Activated CD4-positive, alpha-beta T cell treated with anti-CD3 and anti-CD28 coated beads, Interleukin-2, amount 10 ng/mL, durations not matched to agents 7 days and 5 days (primary cell): Measurements from ENCODE around the gene C1orf56. TPM values are rescaled to one million over a fixed set of nuclear protein-coding genes. Genes with fewer than 3 reads are reported as not detected.
A peak's percentile ranks its signal among the peaks of the same experiment; 100 is the strongest.

ENCODE experiments used
- CTCF ChIA-PET: fragments of 350-600 bp; sonication (Branson Sonifier 250); formaldehyde crosslinking; loops from one replicate; lab custom pipeline; 2021; ENCODE audit warnings: antibody characterized with exemption; lab: Charles Lee
- POLR2A ChIA-PET: fragments of 350-600 bp; sonication (Branson Sonifier 250); formaldehyde crosslinking; loops from one replicate; lab custom pipeline; 2021; ENCODE audit warnings: antibody characterized with exemption; lab: Charles Lee
- DNase-seq: peaks from one replicate; pipeline ENCODE4 v3.0.0-alpha.2; 2020
- H3K27ac Mint-ChIP-seq: one replicate; pipeline ENCODE4 v1.8.0; 2021; ENCODE audit warnings: mild to moderate bottlenecking, moderate library complexity, mixed read lengths
- H3K27me3 Mint-ChIP-seq: one replicate; pipeline ENCODE4 v1.8.0; 2021; ENCODE audit warnings: mixed read lengths
- H3K36me3 Mint-ChIP-seq: one replicate; pipeline ENCODE4 v1.8.0; 2021; ENCODE audit warnings: low read depth, mixed read lengths
- H3K4me1 Mint-ChIP-seq: one replicate; pipeline ENCODE4 v1.8.0; 2021; ENCODE audit warnings: mixed read lengths
- H3K4me3 Mint-ChIP-seq: one replicate; pipeline ENCODE4 v1.8.0; 2021; ENCODE audit warnings: mild to moderate bottlenecking, moderate library complexity, mixed read lengths
- H3K9me3 Mint-ChIP-seq: one replicate; pipeline ENCODE4 v1.8.0; 2021; ENCODE audit warnings: mixed read lengths
- total RNA-seq, 2 experiments: library from RNA; stranded (reverse); gene quantifications; one replicate each; pipeline ENCODE4 v1.2.3, GENCODE V29; 2021

Gene C1orf56
- total RNA-seq, 2 experiments from 2014 or later: 0.62 to 1.3 TPM

DNA sequence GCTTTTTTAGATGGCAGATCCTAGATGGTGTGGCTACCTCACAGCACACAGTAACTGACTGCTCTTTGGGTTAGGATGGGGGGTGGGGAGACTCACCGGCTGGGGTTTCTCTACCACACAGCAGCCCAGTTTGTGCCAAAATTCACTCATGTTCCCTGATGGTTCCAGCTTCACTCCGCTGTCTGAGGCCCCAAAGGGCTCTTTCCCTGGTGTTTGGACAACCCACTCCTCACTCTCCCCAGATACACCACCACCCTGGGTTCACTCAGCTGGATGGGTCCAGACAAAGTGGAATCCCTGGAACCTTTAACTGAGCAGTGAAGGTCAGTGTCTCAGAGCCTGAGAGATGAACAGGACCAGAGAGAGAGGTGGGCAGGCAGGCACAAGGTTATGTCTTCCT, 8.0 kb downstream of the C1orf56 start:
- H3K4me1 Mint-ChIP-seq: peaks cover 63% of the 10 kb centered on the region
- POLR2A ChIA-PET: no interaction called here
- no peaks in the 10 kb centered on the region for H3K9me3 Mint-ChIP-seq
- CTCF ChIA-PET: interaction anchor here (0.6 to 1.5 kb wide), 5 partner anchors 12 to 284 kb away, joined by 3 to 8 read pairs (median 5); partner anchors contain the start of gene GABPB2
- DNase-seq: no peak
- peak overlapping the region; percentile 99 for H3K4me3 Mint-ChIP-seq
- no peaks in the 10 kb centered on the region for H3K27me3 Mint-ChIP-seq
- peaks cover 77% of the 10 kb centered on the region for H3K36me3 Mint-ChIP-seq
- H3K27ac Mint-ChIP-seq: peak overlapping the region; percentile 96

DNA sequence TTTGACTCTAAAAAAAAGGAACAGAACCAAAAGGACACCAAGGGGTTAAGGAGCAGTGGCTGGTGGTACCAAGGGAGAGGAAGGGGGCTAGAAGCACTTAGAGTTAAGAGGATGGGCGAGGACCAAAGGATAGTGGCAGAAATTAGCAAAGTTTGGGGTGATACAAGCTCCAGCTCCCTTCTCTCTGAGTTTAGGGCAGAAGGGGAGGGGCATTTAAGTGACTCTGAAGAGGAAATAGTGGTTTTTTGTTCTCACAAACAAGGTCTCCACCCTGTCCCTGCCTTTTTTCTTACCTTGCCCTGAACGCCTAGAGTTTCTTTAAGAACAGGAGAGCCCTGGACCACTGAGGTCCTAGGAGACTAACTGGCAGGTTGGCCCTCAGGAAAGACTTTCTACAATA, 8.6 kb downstream of the C1orf56 start:
- peaks cover 65% of the 10 kb centered on the region for H3K4me1 Mint-ChIP-seq
- peak; percentile 66 for DNase-seq
- peak overlapping the region; percentile 96 for H3K27ac Mint-ChIP-seq
- no peaks in the 10 kb centered on the region for H3K27me3 Mint-ChIP-seq
- H3K36me3 Mint-ChIP-seq: peaks cover 74% of the 10 kb centered on the region
- peak overlapping the region; percentile 99 for H3K4me3 Mint-ChIP-seq
- ChIA-PET POLR2A (no interaction called here), CTCF (interaction anchor here (0.6 to 2.4 kb wide), 5 partner anchors 7 to 283 kb away, joined by 3 to 14 read pairs (median 8); partner anchors contain the start of gene GABPB2)
- H3K9me3 Mint-ChIP-seq: no peaks in the 10 kb centered on the region

DNA sequence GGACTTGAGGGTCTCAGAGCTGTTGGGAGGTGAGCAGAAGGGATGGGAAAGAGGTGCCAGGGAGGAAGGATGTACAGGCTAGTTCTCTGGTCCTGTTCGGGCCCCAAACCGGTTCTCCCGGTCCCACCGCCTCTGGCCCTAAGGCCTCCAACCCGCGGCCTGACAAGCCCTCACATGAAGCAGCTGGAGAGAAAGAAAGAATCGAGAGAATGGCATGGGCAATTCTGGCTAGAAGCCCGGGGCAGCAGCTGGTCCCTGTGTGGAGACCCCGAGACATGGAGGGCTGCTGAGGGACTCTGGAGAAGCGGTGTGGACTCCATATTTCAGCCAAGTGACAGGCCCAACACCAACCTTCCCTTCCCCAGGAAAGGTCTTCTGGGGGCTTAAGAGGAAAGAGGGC, 11.1 kb downstream of the C1orf56 start:
- Mint-ChIP-seq H3K9me3 (no peaks in the 10 kb centered on the region), H3K27ac (peak overlapping the region; percentile 96), H3K4me3 (peak overlapping the region; percentile 99), H3K36me3 (peaks cover 51% of the 10 kb centered on the region), H3K4me1 (peaks cover 59% of the 10 kb centered on the region), H3K27me3 (no peaks in the 10 kb centered on the region)
- peak; percentile 19 for DNase-seq
- ChIA-PET POLR2A (no interaction called here), CTCF (interaction anchor here (0.6 to 2.7 kb wide), 16 partner anchors 9 to 497 kb away, joined by 3 to 13 read pairs (median 3); partner anchors contain the start of genes C1orf56, GABPB2, MINDY1 and TNFAIP8L2)

DNA sequence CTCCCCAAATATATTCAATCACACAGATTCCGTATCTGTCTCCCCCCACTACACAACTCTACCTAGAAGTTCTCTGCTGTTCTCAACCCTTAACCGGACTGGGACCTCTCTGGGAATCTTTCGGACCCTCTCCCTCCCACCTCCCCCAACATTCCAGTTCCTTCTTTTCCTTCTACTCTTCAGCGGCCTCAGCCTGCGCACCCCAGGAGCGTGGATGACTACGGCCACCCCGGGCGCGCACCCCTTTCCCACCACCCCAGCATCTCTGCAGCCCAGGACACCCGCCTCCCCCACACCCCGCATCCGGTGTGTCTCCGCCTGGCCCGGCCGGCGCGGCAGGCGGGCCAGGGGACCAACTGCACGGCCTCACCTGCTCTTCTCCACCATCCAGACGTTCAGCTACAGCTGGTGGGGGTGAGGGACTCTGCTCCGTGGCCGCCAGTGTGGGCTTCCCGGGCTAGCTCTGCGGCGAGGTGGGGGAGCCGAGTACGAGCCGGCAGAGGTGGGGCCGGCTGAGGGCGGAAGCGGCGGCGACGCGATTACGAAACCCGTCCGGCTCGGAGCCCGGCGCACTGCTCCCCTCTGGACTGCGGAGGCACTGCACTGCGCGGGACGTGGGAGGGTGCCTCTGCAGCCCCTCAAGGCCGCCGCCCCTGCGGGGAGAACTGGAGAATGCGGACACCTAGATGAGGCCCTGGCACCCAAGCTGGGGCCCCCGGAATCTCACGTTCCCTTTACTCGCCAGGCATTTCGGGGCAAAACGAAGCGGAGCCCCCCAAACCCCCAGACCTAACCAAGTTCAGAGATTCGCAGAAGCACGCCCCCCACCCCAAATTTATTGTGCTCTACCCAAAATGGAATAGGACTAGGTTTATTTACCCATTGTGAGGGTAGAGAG, 11.8 kb downstream of the C1orf56 start, which contains the start of gene CDC42SE1:
Gene CDC42SE1, minus strand, starts transcription at position 514 of the 898 bp plus-strand sequence. CDS start 3,892 bp downstream, outside the sequence.
- CTCF ChIA-PET: interaction anchor here (0.6 to 2.7 kb wide), 14 partner anchors 9 to 497 kb away, joined by 3 to 13 read pairs (median 4); partner anchors contain the start of genes C1orf56, GABPB2, MINDY1 and TNFAIP8L2
- no peaks in the 10 kb centered on the region for H3K27me3 Mint-ChIP-seq
- peaks cover 56% of the 10 kb centered on the region for H3K4me1 Mint-ChIP-seq
- DNase-seq: peak; percentile 85
- POLR2A ChIA-PET: no interaction called here
- peak within 1 kb of the TSS; percentile 99 for H3K4me3 Mint-ChIP-seq
- peak within 1 kb of the TSS; percentile 96 for H3K27ac Mint-ChIP-seq
- no peaks in the 10 kb centered on the region for H3K9me3 Mint-ChIP-seq
- H3K36me3 Mint-ChIP-seq: peaks cover 47% of the 10 kb centered on the region

DNA sequence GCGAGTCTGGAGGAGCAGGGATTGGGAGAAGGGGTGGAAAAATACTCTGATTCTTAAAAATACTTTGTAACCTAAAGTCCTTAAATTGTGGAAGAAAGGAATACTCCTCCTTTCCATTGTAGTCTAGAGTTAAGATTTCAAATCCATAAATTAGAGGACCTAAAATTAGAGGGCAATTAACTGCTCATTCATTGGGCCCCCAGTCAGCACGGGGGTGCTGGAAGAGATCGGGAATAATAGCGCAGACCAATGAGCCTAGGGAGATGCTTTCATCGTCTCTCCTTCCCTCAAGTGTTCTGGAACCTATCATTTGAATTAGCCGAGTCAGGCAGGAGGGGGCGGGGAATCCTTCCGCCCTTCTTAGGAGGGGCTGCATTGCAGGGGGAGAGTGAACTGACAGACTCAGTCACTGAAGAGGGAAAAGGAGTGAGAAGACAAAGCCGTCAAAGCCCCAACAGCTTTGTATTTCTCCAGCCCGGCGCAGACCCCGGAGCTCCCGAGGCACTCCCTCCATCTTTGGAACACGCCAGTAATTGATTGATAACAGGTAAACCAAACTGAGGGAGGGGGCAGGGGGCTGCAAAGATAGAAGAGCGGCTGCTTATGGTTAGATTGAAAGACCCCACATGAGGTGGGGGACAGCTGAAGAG, 12.6 kb downstream of the C1orf56 start, which contains the start of gene MLLT11:
Gene MLLT11, plus strand, starts transcription at position 391 of the 650 bp plus-strand sequence. CDS start 6,828 bp downstream, outside the sequence.
- DNase-seq: no peak
- Mint-ChIP-seq H3K9me3 (no peaks in the 10 kb centered on the region), H3K27me3 (no peaks in the 10 kb centered on the region), H3K4me1 (peaks cover 51% of the 10 kb centered on the region), H3K4me3 (peak within 1 kb of the TSS; percentile 99), H3K27ac (peak within 1 kb of the TSS; percentile 96), H3K36me3 (peaks cover 39% of the 10 kb centered on the region)
- CTCF ChIA-PET: interaction anchor here (0.6 to 2.9 kb wide), 10 partner anchors 10 to 54 kb away, joined by 3 to 15 read pairs (median 3); partner anchors contain the start of genes C1orf56, GABPB2 and MINDY1
- POLR2A ChIA-PET: no interaction called here

DNA sequence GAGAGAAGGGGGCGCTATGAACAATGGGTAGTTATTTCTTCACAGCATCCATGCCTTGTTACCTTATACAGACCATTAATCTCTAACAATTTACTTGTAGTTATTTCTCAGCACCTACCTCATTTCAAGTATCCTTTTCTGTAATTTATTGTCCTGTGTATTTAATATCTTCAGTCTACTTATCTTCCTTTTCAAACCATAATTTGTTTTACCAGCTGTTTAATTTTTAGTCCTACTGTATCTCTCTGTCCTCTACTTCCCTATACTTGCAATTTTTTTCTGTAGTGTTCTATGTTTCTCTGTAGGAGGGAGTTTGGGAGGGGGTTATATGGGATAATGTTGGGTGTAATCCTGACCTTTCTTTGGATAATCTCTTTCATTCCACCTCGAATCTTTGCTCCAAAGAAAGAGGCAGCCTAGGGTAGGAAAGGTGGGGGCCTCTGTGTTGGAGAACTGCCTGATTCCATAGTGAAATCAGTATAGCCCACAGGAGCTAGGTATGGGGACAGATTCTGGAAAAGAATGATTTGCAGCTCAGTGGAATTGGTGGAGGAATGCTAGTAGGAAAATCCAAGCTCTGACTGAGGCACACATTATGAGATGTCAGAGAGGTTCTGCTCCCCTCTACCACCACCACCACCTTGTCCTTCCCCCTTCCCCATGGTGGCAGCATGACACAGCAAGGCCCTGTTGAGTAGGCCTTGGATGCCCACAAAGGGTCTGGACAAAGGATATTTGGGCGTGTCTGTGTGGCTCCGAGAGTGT, 13.3 kb downstream of the C1orf56 start:
- H3K36me3 Mint-ChIP-seq: peaks cover 33% of the 10 kb centered on the region
- peak overlapping the region; percentile 99 for H3K4me3 Mint-ChIP-seq
- ChIA-PET CTCF (interaction anchor here (0.6 to 2.9 kb wide), 5 partner anchors 9 to 39 kb away, joined by 3 to 15 read pairs (median 3); partner anchors contain the start of genes C1orf56 and GABPB2), POLR2A (no interaction called here)
- H3K4me1 Mint-ChIP-seq: peaks cover 44% of the 10 kb centered on the region
- no peaks in the 10 kb centered on the region for H3K27me3 Mint-ChIP-seq
- H3K9me3 Mint-ChIP-seq: no peaks in the 10 kb centered on the region
- DNase-seq: no peak
- H3K27ac Mint-ChIP-seq: peak overlapping the region; percentile 96

DNA sequence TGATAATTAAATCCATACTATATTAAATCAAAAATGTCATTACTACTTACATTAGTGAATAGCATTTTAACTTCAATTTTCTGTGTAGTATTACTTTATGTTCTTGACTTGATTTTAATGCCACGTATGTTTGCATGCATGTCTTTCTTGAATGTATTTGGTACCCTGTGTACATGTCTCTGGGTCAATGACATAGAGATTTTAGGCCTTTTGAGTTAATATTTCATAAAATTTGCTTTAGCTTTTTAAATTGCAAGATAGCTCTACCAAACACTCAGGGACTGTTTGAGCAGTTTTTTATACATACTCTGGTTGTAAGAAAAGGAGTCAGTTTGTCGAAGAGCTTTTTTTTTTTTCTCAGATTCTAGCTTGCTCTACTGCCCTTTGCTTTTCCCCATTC, 14.2 kb downstream of the C1orf56 start:
- H3K4me1 Mint-ChIP-seq: peaks cover 35% of the 10 kb centered on the region
- H3K9me3 Mint-ChIP-seq: no peaks in the 10 kb centered on the region
- POLR2A ChIA-PET: no interaction called here
- no peak overlapping the region for H3K4me3 Mint-ChIP-seq
- CTCF ChIA-PET: interaction anchor here (1.5 to 2.9 kb wide), 4 partner anchors 9 to 190 kb away, joined by 3 to 15 read pairs (median 10); partner anchors contain the start of gene GABPB2
- H3K27ac Mint-ChIP-seq: no peak overlapping the region
- peaks cover 27% of the 10 kb centered on the region for H3K36me3 Mint-ChIP-seq
- H3K27me3 Mint-ChIP-seq: no peaks in the 10 kb centered on the region
- DNase-seq: no peak

DNA sequence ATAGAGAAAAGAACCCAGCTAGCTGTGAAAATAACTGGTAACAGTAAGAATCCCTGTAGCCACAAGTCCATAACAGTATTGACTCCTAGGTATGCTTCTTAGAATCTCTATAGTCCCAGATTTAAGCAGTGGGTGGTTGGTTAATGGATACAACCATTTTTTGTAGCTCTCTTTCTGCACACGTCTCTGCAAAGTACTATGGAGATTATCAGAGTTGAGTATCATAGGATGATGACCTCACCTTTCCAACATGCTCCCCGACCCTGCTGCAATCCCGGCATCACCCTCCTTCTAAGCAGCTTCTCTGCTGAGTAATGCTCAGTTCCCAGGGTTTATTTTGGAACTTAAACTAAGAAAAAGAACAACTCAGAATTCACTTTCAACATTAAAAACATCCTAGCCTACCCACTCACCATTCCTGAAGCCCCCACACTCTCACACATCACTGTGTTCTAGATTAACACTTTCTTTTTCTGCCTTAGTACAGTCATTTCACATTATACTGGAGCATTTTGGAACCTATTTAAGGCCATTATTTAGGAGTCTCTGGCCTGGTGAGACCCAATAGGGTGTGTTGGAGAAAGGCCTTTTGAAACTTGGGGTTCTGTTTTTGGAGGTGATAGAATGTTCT, 15.3 kb downstream of the C1orf56 start:
- no peak overlapping the region for H3K27ac Mint-ChIP-seq

DNA sequence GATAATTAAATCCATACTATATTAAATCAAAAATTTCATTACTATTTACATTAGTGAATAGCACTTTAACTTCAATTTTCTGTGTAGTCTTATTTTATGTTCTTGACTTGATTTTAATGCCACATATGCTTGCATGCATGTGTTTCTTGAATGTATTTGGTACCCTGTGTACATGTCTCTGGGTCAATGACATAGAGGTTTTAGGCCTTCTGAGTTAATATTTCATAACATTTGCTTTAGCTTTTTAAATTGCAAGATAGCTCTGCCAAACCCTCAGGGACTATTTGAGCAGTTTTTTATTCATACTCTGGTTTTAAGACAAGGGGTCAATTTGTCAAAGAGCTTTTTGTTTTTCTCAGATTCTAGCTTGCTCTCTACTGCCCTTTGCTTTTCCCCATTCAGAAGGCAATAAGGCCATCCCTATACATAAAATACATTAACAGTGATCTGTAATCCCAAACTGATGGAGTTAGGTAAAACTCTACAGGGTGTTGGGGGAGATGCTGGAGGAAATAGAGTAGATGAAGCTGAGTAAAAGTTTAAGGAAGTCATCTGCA, 17.6 kb downstream of the C1orf56 start:
- no peak overlapping the region for H3K27ac Mint-ChIP-seq
- no peaks in the 10 kb centered on the region for H3K9me3 Mint-ChIP-seq
- POLR2A ChIA-PET: no interaction called here
- H3K4me1 Mint-ChIP-seq: peaks cover 37% of the 10 kb centered on the region
- H3K36me3 Mint-ChIP-seq: peaks cover 4% of the 10 kb centered on the region
- CTCF ChIA-PET: interaction anchor here (1.0 kb wide), 4 partner anchors 18 to 102 kb away, joined by 3 to 5 read pairs (median 4); partner anchors contain the start of genes C1orf56 and MINDY1
- no peak overlapping the region for H3K4me3 Mint-ChIP-seq
- DNase-seq: no peak
- H3K27me3 Mint-ChIP-seq: no peaks in the 10 kb centered on the region

More for the DNA sequence above, 15.3 kb downstream of the C1orf56 start:
- H3K36me3 Mint-ChIP-seq: peaks cover 16% of the 10 kb centered on the region
- H3K4me1 Mint-ChIP-seq: peaks cover 32% of the 10 kb centered on the region
- H3K9me3 Mint-ChIP-seq: no peaks in the 10 kb centered on the region
- no peaks in the 10 kb centered on the region for H3K27me3 Mint-ChIP-seq
- no peak overlapping the region for H3K4me3 Mint-ChIP-seq
- DNase-seq: no peak
- POLR2A ChIA-PET: interaction anchor here (0.6 kb wide), 1 partner anchor 13 kb away, joined by 3 read pairs; no protein-coding TSS in a partner anchor
- CTCF ChIA-PET: interaction anchor here (1.5 to 2.9 kb wide), 4 partner anchors 8 to 189 kb away, joined by 3 to 15 read pairs (median 6); partner anchors contain the start of gene GABPB2

DNA sequence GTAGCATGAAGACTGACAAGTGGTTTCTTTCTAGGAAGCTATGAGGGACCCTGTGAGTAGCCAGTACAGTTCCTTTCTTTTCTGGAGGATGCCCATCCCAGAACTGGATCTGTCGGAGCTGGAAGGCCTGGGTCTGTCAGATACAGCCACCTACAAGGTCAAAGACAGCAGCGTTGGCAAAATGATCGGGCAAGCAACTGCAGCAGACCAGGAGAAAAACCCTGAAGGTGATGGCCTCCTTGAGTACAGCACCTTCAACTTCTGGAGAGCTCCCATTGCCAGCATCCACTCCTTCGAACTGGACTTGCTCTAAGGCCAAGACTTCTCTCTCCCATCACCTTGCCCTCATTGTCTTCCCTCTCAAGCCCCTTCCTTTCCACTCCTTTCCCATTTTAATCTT, 19.6 kb downstream of the C1orf56 start:
- POLR2A ChIA-PET: no interaction called here
- Mint-ChIP-seq H3K27ac (no peak overlapping the region), H3K9me3 (no peaks in the 10 kb centered on the region), H3K36me3 (peaks cover 6% of the 10 kb centered on the region), H3K27me3 (no peaks in the 10 kb centered on the region), H3K4me3 (no peak overlapping the region), H3K4me1 (peaks cover 26% of the 10 kb centered on the region)
- no peak for DNase-seq
- CTCF ChIA-PET: interaction anchor here (0.6 to 1.9 kb wide), 2 partner anchors 8 to 221 kb away, joined by 3 to 10 read pairs; partner anchors contain the start of gene CDC42SE1

DNA sequence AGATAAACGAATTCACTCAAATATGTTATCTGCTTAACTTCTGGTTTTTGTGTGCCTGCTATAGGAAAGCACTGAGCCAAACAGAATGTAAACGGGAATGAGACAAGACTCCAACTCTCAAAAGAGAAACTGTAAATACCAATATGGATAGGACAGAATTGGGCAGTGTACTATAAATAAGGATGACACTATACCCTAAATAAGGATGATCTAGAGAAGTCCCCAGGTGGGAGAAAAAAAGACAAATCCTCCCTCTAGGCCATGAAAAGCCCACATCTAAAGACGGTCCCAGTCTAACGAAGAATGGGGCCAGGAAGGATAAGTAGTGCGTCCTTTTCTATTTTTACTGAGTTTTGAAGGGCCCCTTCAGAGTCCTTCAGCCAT, 21.5 kb downstream of the C1orf56 start:
- Mint-ChIP-seq H3K27ac (peak overlapping the region; percentile 99), H3K4me1 (peaks cover 29% of the 10 kb centered on the region), H3K9me3 (no peaks in the 10 kb centered on the region), H3K4me3 (peak overlapping the region; percentile 97), H3K27me3 (no peaks in the 10 kb centered on the region), H3K36me3 (peaks cover 13% of the 10 kb centered on the region)
- DNase-seq: no peak
- POLR2A ChIA-PET: no interaction called here
- CTCF ChIA-PET: no interaction called here
